ENCODE measurements around the gene ASAP3. TPM values are rescaled to one million over a fixed set of nuclear protein-coding genes. Genes with fewer than 3 reads are reported as not detected.
"Not testable (repeated sequence)": the region's sequence is repeated elsewhere in the genome, so short reads cannot be mapped to it uniquely, and the experiment has no call there.

ASAP3 gene
- total RNA-seq, 1 donor from 2014 or later, result not detected

DNA sequence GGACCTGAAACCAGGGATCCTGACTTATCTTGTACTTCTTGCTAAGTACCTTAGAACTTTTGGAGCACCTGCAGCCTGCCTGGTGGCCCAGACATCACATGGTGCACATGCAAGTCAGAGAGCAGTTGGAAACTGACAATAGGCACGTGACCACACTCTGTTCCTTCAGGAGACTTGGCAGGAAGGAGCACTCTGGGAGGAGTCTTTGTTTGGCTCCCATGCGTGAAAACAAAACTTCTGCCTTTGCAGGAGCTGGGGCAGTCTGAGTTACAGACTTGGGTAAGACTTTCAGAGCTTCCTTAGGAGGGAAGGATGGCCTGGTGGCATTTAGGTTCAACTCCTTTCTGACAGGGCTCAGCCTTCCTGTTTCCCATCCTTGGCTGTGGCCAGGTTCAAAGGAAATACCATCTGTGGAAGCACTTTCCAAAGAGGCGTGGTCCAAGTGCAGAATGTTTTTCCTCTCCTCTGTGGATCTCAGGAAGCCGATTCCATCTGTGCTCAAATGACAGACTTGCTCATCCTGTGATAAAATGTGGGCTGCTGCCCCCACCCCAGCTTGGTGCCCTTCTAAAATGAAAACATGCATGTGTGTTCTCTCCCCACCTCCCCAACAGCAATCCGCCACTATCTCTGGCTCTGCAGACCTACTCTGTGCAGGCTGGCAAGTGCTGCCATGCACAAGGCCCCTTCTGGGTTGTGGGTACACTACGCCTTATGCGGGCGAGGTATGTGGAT, 100.2 kb downstream of the ASAP3 start:
- no peak overlapping the region for H3K27ac Mint-ChIP-seq
- no peaks in the 10 kb centered on the region for H3K9me3 Mint-ChIP-seq
- intact Hi-C loops (cut with micrococcal nuclease), result no loop called here
- no peak overlapping the region for H3K4me3 Mint-ChIP-seq (ENCODE audit: low read depth)
- DNase-seq (ENCODE audit: low spot score), result no peak
- no peaks in the 10 kb centered on the region for H3K36me3 Mint-ChIP-seq (ENCODE audit: low read depth)
- no peaks in the 10 kb centered on the region for H3K4me1 Mint-ChIP-seq (ENCODE audit: low read depth)
- no peaks in the 10 kb centered on the region for H3K27me3 Mint-ChIP-seq (ENCODE audit: low read depth)

DNA sequence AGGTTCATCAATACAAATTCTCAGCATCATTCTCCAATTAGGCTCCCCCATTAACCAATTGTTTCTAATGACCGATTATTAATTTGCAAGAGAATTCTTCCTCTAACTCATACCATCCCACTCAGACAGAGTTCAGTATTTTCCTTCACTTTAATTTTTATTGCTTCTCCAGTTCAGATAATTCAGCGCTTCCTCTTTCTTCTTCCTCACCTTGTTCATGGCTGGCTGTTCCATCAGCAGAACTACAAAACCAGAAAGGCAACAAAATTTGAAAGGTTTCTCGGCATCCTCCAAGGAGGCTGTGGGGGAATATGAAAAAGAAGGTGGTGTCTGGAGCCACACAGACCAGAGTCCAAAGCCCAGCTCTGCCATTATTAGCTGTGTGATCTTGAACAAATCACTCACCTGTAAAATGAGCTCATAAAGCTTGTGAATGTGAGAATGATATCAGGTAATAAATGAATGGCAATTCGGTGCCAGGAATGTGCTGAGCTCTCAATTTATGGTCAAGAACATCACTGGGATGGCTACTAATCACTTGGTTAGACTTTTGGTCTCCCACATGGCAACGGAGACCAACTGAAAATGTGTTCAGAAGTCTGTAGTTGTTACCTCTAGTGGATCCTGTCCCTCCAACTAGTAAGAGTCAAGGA, 102.6 kb downstream of the ASAP3 start:
- H3K4me1 Mint-ChIP-seq (ENCODE audit: low read depth), result no peaks in the 10 kb centered on the region
- no peaks in the 10 kb centered on the region for H3K27me3 Mint-ChIP-seq (ENCODE audit: low read depth)
- H3K27ac Mint-ChIP-seq, result no peak overlapping the region
- DNase-seq (ENCODE audit: low spot score), result no peak
- no peaks in the 10 kb centered on the region for H3K9me3 Mint-ChIP-seq
- intact Hi-C loops (cut with micrococcal nuclease), result no loop called here
- no peak overlapping the region for H3K4me3 Mint-ChIP-seq (ENCODE audit: low read depth)
- no peaks in the 10 kb centered on the region for H3K36me3 Mint-ChIP-seq (ENCODE audit: low read depth)

DNA sequence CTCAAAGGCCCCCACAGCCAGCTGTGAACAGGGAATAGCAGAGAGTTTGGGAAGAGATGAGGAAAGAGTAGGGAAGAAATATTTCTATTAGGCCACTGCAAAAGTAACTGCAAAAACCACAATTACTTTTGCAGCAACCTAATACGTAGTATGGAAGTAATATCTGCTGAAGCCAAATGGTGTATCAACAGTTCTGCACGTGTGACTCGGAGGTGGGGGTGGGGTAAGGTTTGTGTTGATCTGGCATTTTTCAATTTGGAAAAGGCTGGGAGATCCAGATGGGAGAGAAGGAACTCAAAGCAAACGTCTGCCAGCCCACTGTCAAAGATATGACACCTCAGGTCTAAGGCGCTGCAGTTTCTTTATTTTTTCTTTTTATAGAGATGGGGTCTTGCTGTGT, 103.3 kb downstream of the ASAP3 start:
- no peaks in the 10 kb centered on the region for H3K36me3 Mint-ChIP-seq (ENCODE audit: low read depth)
- intact Hi-C loops (cut with micrococcal nuclease), result no loop called here
- H3K9me3 Mint-ChIP-seq, result no peaks in the 10 kb centered on the region
- H3K4me1 Mint-ChIP-seq (ENCODE audit: low read depth), result no peaks in the 10 kb centered on the region
- no peak for DNase-seq (ENCODE audit: low spot score)
- H3K27me3 Mint-ChIP-seq (ENCODE audit: low read depth), result no peaks in the 10 kb centered on the region
- H3K27ac Mint-ChIP-seq, result no peak overlapping the region
- no peak overlapping the region for H3K4me3 Mint-ChIP-seq (ENCODE audit: low read depth)

DNA sequence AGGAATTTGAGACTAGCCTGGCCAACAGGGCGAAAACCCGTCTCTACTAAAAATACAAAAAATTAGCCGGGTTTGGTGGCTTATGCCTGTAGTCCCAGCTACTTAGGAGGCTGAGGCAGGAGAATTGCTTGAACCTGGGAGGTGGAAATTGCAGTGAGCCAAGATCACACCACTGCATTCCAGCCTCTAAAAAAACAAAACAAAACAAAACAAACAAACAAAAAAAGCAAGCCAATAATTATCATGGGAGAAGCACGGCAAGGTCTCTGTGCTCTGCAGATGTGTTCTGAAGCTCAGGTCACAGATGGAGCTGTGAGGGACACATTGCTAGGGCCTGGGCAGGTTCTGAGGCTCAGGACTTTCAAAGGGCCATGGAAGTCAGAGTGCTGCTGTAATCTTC, 103.7 kb downstream of the ASAP3 start:
- H3K4me3 Mint-ChIP-seq (ENCODE audit: low read depth); DNase-seq (ENCODE audit: low spot score); H3K36me3 Mint-ChIP-seq (ENCODE audit: low read depth); intact Hi-C loops (cut with micrococcal nuclease); H3K27ac Mint-ChIP-seq; H3K27me3 Mint-ChIP-seq (ENCODE audit: low read depth); H3K9me3 Mint-ChIP-seq; H3K4me1 Mint-ChIP-seq (ENCODE audit: low read depth): not testable (repeated sequence)

Other genes with a start within 250 kb of the ASAP3 start
- gene HNRNPR, start 139.9 kb downstream of the ASAP3 start, total RNA-seq, result 231 and 237 TPM in 2 replicates
- 4.9 and 6.1 TPM in 2 replicates for gene ZNF436, start 114.3 kb downstream of the ASAP3 start, total RNA-seq
- 3.3 and 5.6 TPM in 2 replicates for gene TCEA3, start 59.4 kb downstream of the ASAP3 start, total RNA-seq
- gene E2F2, start 47.1 kb upstream of the ASAP3 start, total RNA-seq, result 17.2 and 18.6 TPM in 2 replicates
- 24.7 and 26.9 TPM in 2 replicates for gene ID3, start 75.3 kb upstream of the ASAP3 start, total RNA-seq
- gene RPL11, start 207.6 kb upstream of the ASAP3 start, total RNA-seq, result 1,169 and 1,221 TPM in 2 replicates

Data from activated T-helper 2 cell treated with anti-CD3 and anti-CD28 coated beads, Interferon-gamma antibody, Interleukin-2, Interleukin-4, amounts not matched to agents 10 μg/mL and 5 μg/mL and 100 μg/mL, durations not matched to agents 14 hours and 24 hours and 36 hours (primary cell).